ENCODE results near the gene SIM1.

Gene SIM1

GRCh38 chr6:100382767-100383195 is 81.9 kb downstream of the SIM1 start:
- no peak for DNase-seq (ENCODE audit: low read depth)
- no peak overlapping the region for H3K4me3 ChIP-seq (ENCODE audit: low read depth, low read length)
- in situ Hi-C loops (cut with HindIII; ENCODE audit: low sequenced_read_pairs), result no loop called here
- TF ChIP-seq CTCF (IDR thresholded peaks at IDR 0.05; ENCODE audit: low read depth, low read length, missing control alignments), result no peak

GRCh38 chr6:100382031-100382430 is 82.7 kb downstream of the SIM1 start:
- in situ Hi-C loops (cut with HindIII; ENCODE audit: low sequenced_read_pairs), result no loop called here
- no peak for DNase-seq (ENCODE audit: low read depth)
- no peak overlapping the region for H3K4me3 ChIP-seq (ENCODE audit: low read depth, low read length)
- TF ChIP-seq CTCF (IDR thresholded peaks at IDR 0.05; ENCODE audit: low read depth, low read length, missing control alignments), result no peak

GRCh38 chr6:100381111-100381510 is 83.6 kb downstream of the SIM1 start:
- in situ Hi-C loops (cut with HindIII; ENCODE audit: low sequenced_read_pairs), result no loop called here
- no peak for DNase-seq (ENCODE audit: low read depth)
- TF ChIP-seq CTCF (IDR thresholded peaks at IDR 0.05; ENCODE audit: low read depth, low read length, missing control alignments), result no peak
- H3K4me3 ChIP-seq (ENCODE audit: low read depth, low read length), result no peak overlapping the region

- in situ Hi-C loops (cut with HindIII; ENCODE audit: low sequenced_read_pairs), result no loop called here
- no peak for DNase-seq (ENCODE audit: low read depth)
Measured at GRCh38 chr6:100379386-100379785, 85.3 kb downstream of the SIM1 start.

GRCh38 chr6:100378576-100378975 is 86.1 kb downstream of the SIM1 start:
- DNase-seq (ENCODE audit: low read depth), result no peak
- no peak for TF ChIP-seq CTCF (IDR thresholded peaks at IDR 0.05; ENCODE audit: low read depth, low read length, missing control alignments)
- no peak overlapping the region for H3K4me3 ChIP-seq (ENCODE audit: low read depth, low read length)
- in situ Hi-C loops (cut with HindIII; ENCODE audit: low sequenced_read_pairs), result no loop called here

More at GRCh38 chr6:100379386-100379785, 85.3 kb downstream of the SIM1 start:
- H3K4me3 ChIP-seq (ENCODE audit: low read depth, low read length), result no peak overlapping the region
- TF ChIP-seq CTCF (IDR thresholded peaks at IDR 0.05; ENCODE audit: low read depth, low read length, missing control alignments), result no peak

GRCh38 chr6:100376103-100376502 is 88.6 kb downstream of the SIM1 start:
- in situ Hi-C loops (cut with HindIII; ENCODE audit: low sequenced_read_pairs), result no loop called here
- DNase-seq (ENCODE audit: low read depth), result no peak
- H3K4me3 ChIP-seq (ENCODE audit: low read depth, low read length), result no peak overlapping the region
- TF ChIP-seq CTCF (IDR thresholded peaks at IDR 0.05; ENCODE audit: low read depth, low read length, missing control alignments), result no peak

Measured in astrocyte of the cerebellum (primary cell).